KOPT-K1 (cell line): Measurements from ENCODE around the gene IGHMBP2.
"Not testable (repeated sequence)": the region's sequence is repeated elsewhere in the genome, so short reads cannot be mapped to it uniquely, and the experiment has no call there.

ENCODE experiments used
- H3K27ac ChIP-seq: fragments of 200-600 bp; sonication (generic); 2 replicates; pipeline ENCODE4 v1.5.1; 2016; ENCODE audit warnings: antibody characterized with exemption, mild to moderate bottlenecking, low read depth, low read length; ENCODE audit not compliant: poor library complexity, severe bottlenecking
- H3K36me3 ChIP-seq: fragments of 200-600 bp; sonication (generic); 2 replicates; pipeline ENCODE4 v1.5.1; 2017; ENCODE audit warnings: antibody characterized with exemption, mild to moderate bottlenecking, low read length, moderate library complexity; ENCODE audit not compliant: insufficient read depth
- H3K9me3 ChIP-seq: fragments of 200-600 bp; sonication (generic); 2 replicates; pipeline ENCODE4 v1.5.1; 2017; ENCODE audit warnings: antibody characterized with exemption, low read length, mild to moderate bottlenecking; ENCODE audit not compliant: insufficient read depth, poor library complexity, severe bottlenecking

The IGHMBP2 gene

DNA sequence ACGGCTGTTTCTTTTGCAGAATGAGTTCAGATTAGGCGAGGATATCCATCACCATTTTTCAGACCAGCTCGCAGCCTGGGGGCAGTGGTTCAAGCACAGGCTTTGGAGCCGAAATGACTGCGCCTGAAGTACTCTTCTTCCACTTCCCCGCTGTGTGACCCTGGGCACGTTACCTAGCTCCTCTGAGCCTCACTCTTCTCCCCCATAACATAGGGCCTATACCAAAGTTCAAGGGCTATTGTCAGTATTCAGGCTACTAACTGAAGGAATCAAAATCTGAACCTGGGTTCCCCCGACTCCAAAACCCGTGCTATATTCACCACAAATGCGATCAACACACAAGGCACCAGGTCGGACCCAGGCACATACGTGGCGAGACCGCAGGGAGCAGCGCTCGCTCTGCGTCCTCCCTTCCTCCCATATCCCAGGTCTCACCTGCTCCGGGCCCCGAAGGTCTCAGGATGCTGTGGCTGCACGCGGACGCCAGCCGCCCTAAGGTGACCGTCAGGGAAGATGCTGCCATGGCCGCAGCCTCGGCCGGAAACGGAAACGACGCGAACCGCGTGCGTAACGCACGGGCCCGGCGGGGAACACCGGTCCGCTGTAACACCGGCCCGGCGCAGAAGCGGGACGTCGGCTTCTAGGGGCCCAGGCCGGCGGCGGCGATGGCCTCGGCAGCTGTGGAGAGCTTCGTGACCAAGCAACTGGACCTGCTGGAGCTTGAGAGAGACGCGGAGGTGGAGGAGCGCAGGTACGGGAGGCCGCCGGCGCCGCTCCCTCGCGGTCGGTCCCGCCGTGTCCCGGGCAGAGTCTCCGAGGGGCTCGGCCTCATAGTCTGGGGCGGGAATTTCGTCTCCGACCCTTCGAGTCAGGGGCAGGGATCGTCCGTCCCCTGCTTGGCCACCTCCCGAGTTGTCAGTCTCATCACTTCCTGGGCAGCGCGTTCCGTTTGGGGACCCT lies at the start of gene IGHMBP2, which contains the start of gene MRPL21:
Gene IGHMBP2 (plus strand): TSS at position 604 of the 960 bp plus-strand sequence. CDS start 62 bp downstream, at position 666.
Gene MRPL21 (minus strand): TSS at position 545 of the 960 bp plus-strand sequence. CDS start 22 bp downstream, at position 523.
- peaks cover 38% of the 10 kb centered on the region for H3K36me3 ChIP-seq
- peak within 1 kb of the TSS; percentile 76 for H3K27ac ChIP-seq
- H3K9me3 ChIP-seq: no peaks in the 10 kb centered on the region

DNA sequence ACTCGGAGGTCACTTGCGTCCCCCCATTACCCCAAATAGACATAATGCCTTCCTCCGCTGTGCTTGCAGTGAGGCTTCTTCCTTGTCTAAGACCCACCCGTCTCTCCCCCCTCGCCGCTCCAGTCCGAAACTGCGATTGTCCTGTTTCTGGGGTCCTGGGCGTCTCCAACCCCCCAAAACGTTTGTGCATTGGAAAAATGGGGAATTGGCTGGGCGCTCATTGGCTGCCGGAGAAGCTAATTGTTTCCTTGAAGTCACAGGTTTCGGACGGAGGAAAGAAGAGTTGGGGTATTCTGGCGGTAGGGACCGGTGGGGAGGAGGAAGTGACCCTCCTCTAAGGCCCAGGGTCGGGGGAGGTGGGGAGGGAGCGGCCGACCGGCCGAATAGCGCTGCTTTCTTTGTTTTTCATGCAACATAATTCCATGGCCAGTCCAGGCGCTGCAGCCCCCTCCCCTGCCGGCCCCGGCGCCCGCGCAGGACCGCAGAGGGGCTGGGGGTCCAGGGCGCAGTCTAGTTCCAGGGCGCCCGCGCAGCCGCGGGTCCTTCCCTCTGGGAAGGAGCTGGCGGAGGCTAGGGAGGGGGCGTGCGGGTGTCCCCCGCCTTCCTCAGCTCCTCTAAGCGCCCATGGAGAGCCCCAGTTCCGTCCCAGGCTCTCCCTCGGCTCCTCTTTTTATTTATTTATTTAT lies 49.3 kb upstream of the IGHMBP2 start:
- Histone ChIP-seq H3K27ac (no peak overlapping the region), H3K36me3 (no peaks in the 10 kb centered on the region), H3K9me3 (no peaks in the 10 kb centered on the region)

DNA sequence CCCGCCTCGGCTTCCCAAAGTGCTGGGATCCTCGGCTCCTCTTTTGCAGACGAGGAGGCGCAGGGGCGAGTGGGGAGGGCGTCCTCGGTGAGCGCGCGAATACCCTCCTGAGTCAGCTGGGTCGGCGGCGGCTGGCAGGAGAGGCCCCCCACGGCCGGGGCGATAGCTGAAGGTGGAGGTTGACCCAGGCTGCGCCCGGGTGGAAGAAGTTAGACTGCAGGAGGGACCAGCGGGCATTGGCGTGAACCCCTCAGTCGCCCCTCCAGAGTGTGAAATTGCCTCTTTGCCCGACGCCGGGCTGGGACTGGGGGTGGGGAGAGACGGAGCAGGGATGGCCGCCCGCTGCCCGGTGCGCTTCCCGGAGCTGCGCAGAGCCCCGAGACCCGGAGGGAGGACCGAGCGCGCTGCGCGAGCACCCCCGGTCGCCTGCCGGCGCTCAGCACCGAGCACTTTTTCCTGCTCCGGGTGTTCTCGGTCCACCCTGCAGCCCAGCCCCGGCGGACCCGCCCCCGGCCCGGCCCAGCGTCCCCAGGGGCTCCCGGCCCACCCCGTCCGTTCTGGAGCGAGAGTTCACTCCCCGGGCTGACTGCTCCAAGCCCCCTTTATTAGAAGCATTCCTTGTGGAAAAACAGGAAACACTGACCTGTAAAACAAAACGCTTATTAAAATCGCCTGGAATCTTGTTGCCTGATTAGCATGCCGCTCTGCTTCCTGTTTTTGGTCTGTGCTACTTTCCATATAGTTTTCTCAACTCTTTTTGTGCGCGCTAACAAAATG lies 48.3 kb upstream of the IGHMBP2 start:
- Histone ChIP-seq H3K36me3 (no peaks in the 10 kb centered on the region), H3K27ac (no peak overlapping the region), H3K9me3 (no peaks in the 10 kb centered on the region)

DNA sequence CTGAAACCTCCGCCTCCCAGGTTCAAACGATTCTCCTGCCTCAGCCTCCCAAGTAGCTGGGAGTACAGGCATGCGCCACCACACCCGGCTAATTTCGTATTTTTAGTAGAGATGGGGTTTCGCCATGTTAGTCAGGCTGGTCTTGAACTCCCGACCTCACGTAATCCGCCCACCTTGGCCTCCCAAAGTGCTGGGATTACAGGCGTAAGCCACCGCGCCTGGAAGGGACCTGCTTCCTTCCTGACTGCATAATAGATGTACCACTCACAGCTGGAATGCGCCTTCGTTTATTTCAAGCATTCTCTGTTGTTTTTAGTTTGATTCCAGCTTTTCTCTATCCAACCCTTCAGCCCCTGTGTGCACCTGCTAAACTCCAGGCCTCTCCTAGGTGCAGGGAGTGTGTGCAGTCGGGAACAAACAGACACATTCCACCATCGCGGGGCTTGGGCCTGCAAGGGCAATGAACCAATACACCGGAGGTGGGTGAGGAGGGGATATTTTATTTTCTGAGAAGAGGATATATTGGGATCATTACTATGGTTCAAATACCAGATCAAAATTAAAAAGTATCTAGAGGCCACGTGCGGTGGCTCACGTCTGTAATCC lies 47.2 kb upstream of the IGHMBP2 start:
- not testable (repeated sequence) for H3K27ac ChIP-seq, H3K36me3 ChIP-seq, H3K9me3 ChIP-seq

DNA sequence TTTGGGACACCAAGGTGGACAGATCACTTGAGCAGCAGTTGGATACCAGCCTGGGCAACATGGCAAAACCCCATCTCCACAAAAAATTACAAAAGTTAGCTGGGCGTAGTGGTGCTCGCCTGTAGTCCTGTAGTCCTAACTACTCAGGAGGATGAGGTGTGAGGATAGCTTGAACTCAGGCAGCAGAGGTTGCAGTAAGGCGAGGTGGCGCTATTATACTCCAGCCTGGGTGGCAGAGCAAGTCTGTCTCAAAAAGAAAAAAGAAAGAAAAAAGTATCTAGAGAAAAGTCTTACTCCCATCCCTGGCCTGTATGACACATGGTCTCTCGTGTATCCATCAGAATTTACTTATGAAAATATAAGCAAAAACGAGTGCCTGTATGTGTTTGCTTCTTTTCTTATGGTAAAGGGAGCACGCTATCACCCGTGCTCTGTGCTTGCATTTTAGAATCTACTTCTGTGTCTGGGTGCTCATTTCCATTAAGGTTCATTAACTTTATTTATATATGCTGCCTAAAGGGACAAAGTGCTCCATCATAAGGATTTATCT lies 46.6 kb upstream of the IGHMBP2 start:
- H3K36me3 ChIP-seq: no peaks in the 10 kb centered on the region
- no peak overlapping the region for H3K27ac ChIP-seq

DNA sequence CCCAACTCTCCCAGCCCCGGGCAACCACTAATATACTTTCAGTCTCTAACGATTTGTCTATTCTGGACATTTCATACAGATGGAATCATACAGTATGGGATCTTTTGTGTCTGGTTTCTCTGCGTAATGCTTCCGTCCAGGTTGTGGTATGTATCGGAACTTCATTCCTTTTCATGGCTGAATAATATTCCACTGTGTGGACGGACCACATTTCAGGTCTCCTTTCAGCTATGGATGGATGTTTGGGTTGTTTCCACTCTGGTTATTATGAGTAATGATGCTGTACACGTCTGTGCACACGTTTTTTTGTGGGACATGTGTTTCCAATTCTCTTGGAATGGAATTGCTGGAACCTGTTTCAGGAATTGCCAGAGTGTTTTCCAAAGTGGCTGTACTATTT lies 44.6 kb upstream of the IGHMBP2 start:
- Histone ChIP-seq H3K9me3 (peaks cover 8% of the 10 kb centered on the region), H3K36me3 (no peaks in the 10 kb centered on the region), H3K27ac (no peak overlapping the region)

More for the DNA sequence above, 46.6 kb upstream of the IGHMBP2 start:
- H3K9me3 ChIP-seq: no peaks in the 10 kb centered on the region

DNA sequence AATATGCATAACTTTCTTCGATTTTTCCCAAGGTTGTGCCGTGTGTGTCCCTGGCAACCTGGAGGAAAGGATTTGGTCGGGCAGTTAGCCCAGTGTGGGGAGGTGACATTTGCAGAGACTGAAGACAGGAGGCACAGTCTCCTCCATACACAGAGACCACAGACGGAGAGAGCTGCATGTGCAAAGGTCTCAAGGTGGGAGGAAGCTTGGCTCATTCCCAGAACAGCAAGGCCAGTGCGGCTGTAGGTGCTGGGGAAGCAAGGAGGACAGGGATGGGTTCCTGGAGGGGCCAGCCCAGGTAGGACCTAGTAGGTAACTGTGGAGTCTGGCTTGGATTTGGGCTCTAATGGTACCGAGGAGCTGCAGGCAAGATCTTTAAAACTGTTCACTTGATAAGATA lies 41.3 kb upstream of the IGHMBP2 start:
- H3K27ac ChIP-seq: no peak overlapping the region
- H3K36me3 ChIP-seq: no peaks in the 10 kb centered on the region
- H3K9me3 ChIP-seq: peaks cover 9% of the 10 kb centered on the region

DNA sequence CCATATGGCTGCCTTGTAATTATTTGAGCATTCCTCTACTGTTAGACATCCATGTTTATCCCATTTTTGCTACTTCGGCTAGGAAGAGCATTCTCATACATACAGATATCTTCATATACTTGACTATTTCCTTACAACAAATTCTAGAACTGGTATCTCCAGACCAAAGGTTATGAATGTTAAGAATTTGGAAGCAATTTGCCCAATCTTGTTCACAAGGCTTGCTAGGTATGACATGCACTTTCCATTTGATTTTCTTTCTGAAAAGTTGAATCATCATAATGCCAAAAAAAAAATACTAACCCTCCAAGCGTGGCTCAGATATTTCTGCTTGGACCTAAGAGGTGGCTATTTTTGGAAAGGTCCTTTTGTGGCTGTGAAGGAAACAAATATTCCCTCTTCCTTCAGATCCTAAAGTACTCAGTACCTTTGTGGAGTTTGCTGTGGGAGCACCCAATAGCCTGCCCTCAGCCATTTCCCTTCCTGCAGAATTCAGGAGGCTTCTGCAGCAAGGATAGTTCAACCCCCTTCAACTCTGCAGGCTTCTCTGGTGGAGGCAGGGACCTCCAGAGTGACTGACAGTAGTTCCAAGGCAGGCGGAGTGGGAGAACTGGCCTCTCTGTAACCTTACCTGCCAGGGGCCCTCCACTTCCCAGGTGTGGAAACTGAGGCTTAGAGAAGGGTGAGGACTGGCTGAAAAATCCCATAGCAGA lies 40.0 kb upstream of the IGHMBP2 start:
- H3K9me3 ChIP-seq: peaks cover 9% of the 10 kb centered on the region

DNA sequence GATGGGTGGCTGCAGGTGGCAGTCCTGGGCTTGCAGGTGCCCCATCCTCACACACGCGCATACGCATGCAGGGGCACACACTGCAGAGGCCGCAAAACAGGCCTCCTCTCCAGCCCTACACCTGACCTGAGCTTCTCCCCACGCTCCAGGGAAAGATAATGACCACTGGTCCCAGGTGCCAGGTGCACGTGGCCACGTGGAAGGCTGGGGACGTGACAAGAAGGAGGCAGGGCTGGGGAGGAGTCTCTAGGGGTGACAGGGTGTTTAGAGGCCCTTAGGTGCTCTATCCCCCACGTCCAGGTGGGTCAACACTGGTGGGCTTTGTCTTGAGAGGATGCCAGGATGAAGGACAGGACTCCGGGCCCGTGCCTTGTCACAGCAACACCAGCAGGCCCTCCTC lies 38.5 kb upstream of the IGHMBP2 start:
- Histone ChIP-seq H3K36me3 (no peaks in the 10 kb centered on the region), H3K9me3 (peaks cover 9% of the 10 kb centered on the region)

More for the DNA sequence above, 40.0 kb upstream of the IGHMBP2 start:
- H3K27ac ChIP-seq: no peak overlapping the region
- no peaks in the 10 kb centered on the region for H3K36me3 ChIP-seq

DNA sequence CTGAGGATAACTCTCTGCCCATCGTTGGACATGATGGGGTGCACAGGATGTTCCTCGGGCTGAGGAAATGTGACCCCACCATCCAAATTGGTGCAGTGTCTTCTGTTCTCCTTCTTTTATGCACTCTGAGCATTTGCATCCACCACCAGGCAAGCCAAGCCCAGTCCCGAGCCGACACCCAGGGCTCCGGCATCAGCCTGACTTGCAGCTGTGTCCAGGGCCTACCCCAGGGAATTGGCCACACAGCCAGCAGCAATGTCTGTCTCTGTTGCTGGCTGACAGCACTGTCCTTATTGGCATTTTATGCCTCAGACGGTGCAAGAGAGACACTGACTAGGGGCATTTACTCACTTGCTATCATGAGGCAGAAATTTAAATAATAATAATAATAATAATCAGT lies 36.6 kb upstream of the IGHMBP2 start:
- Histone ChIP-seq H3K36me3 (no peaks in the 10 kb centered on the region), H3K9me3 (peaks cover 9% of the 10 kb centered on the region), H3K27ac (no peak overlapping the region)

More for the DNA sequence above, 38.5 kb upstream of the IGHMBP2 start:
- no peak overlapping the region for H3K27ac ChIP-seq

DNA sequence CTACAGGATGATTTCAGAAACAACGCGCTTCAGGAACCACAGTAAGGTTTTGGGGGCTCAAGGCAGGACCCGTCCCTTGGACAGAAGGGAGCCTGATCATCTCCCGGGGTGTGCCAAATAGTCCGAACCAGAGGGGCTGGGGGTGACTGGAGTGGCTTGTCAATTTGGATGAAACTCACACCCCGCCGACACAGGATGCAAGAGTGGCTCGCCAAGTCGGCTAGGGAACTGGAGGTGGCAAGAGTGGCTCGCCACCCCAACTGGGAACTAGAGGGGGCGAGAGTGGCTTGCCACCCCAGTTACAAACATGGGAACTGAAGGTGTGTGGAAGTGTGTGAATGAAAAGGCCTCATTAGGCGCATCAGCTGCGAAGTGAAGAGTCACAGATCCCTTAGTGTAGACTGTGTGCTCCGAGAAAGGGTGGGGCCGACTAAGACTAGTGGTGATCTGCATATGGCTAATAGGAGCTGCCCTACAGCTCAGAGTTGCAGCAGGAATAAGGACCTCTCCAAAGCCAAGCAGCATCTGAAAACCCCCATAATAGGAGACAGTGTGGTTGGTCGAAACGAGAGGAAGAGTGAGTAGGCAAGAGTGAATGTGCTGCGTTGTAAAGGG lies 35.4 kb upstream of the IGHMBP2 start:
- Histone ChIP-seq H3K36me3 (no peaks in the 10 kb centered on the region), H3K9me3 (peaks cover 8% of the 10 kb centered on the region), H3K27ac (no peak overlapping the region)

DNA sequence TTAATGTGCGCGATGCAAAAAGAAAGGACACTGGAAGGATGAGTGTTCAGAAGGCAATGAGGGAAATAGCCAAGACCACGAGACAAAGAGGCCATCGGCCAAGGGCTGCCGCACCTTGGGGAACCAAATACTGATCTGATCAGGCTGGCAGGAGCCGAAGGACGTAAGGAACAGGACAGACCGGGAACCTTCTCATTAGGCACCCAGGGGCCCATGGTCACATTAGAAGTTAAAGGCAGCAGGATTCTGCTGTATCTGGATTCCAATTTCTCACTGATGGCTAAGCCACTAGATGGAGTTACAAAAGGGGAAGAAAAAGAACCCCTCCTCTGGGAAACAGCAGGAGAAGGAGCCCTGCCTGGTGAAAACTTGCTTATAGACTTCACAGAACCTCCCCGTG lies 33.2 kb upstream of the IGHMBP2 start:
- Histone ChIP-seq H3K9me3 (no peaks in the 10 kb centered on the region), H3K27ac (no peak overlapping the region), H3K36me3 (no peaks in the 10 kb centered on the region)

DNA sequence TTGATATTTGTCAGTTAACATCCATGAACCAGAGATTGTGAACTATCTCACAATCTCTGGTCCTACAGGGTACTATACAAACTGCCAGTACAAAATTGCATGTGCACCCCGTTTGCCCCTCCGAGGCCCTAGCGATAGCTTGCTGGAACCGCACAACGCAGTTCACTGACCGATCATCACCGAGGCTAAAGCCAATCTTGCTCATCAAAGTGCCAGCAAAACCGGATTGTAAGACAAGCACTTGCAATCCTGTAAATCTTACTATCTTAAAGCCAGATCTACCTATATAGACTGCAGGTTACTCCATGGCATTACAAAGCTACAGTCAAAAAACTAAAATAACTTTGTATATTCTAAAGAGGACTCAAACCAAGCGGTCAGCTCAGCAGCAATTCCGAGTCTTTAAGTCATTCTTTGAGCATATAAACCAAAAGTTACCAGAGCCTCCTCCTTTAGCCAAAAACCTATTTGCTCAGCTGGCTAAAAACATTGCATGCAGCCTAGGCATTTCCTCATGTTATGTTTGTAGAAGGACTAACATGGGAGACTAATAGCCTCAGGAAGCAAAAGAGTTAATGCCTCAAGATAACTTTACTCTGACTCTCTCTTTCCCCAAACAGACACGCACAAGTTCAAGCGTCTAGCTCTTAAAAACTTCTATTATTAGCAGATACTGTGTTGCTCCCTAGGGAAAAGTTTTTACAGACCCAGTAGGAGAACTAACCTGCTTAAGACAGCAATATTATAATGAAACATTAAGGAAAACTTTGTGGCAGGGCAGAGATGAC lies 31.3 kb upstream of the IGHMBP2 start:
- H3K27ac ChIP-seq: no peak overlapping the region

More for the DNA sequence above, 31.3 kb upstream of the IGHMBP2 start:
- H3K9me3 ChIP-seq: no peaks in the 10 kb centered on the region
- no peaks in the 10 kb centered on the region for H3K36me3 ChIP-seq
